Neural progenitor cell (in vitro differentiated cells): Measurements from ENCODE around the gene OAS2. TPM values are rescaled to one million over a fixed set of nuclear protein-coding genes. Genes with fewer than 3 reads are reported as not detected.
"Not testable (repeated sequence)": the region's sequence is repeated elsewhere in the genome, so short reads cannot be mapped to it uniquely, and the experiment has no call there.

Experiments used
- DNase-seq: peaks from one replicate; pipeline ENCODE4 v3.0.0-alpha.2; 2016; ENCODE audit warnings: low spot score
- H2AFZ ChIP-seq: fragments of 200-600 bp; sonication (generic); replicated peaks from 2 replicates; pipeline ENCODE4 v1.6.1; 2016; ENCODE audit warnings: antibody characterized with exemption
- H3F3A ChIP-seq: fragments of 200-600 bp; sonication (generic); 2 replicates; pipeline ENCODE4 v1.6.1; 2016; ENCODE audit warnings: antibody characterized with exemption, low read depth
- H3K27ac ChIP-seq: fragments of 200-600 bp; sonication (generic); 2 replicates; pipeline ENCODE4 v1.5.1; 2016; ENCODE audit warnings: mild to moderate bottlenecking
- H3K27me3 ChIP-seq: fragments of 200-600 bp; sonication (generic); 2 replicates; pipeline ENCODE4 v1.6.1; 2016; ENCODE audit warnings: mild to moderate bottlenecking, moderate library complexity
- H3K36me3 ChIP-seq: fragments of 200-600 bp; sonication (generic); 2 replicates; pipeline ENCODE4 v1.5.1; 2016
- H3K4me1 ChIP-seq: fragments of 200-600 bp; sonication (generic); 2 replicates; pipeline ENCODE4 v1.6.1; 2016; ENCODE audit warnings: mixed run types
- H3K4me2 ChIP-seq: fragments of 200-600 bp; sonication (generic); 2 replicates; pipeline ENCODE4 v1.6.1; 2016
- H3K4me3 ChIP-seq: fragments of 200-600 bp; sonication (generic); 2 replicates; pipeline ENCODE4 v1.5.1; 2016
- H3K79me2 ChIP-seq: fragments of 200-600 bp; sonication (generic); 2 replicates; pipeline ENCODE4 v1.6.1; 2016; ENCODE audit warnings: low read depth
- H3K9ac ChIP-seq: fragments of 200-600 bp; sonication (generic); 2 replicates; pipeline ENCODE4 v1.6.1; 2016
- H3K9me3 ChIP-seq: fragments of 200-600 bp; sonication (generic); 2 replicates; pipeline ENCODE4 v1.5.1; 2016; ENCODE audit warnings: low read depth
- H4K20me1 ChIP-seq: fragments of 200-600 bp; sonication (generic); 2 replicates; pipeline ENCODE4 v1.6.1; 2016; ENCODE audit warnings: low read depth
- H3K27ac Mint-ChIP-seq: 3 replicates; pipeline ENCODE4 v1.8.0; 2021; ENCODE audit warnings: mixed read lengths
- H3K27me3 Mint-ChIP-seq: 2 replicates; pipeline ENCODE4 v1.8.0; 2022; ENCODE audit warnings: low read depth, mild to moderate bottlenecking, inconsistent platforms, moderate library complexity, mixed read lengths; ENCODE audit not compliant: insufficient read depth
- H3K36me3 Mint-ChIP-seq: 3 replicates; pipeline ENCODE4 v1.8.0; 2021; ENCODE audit warnings: mixed read lengths
- H3K4me1 Mint-ChIP-seq: 3 replicates; pipeline ENCODE4 v1.8.0; 2021; ENCODE audit warnings: mixed read lengths
- H3K4me3 Mint-ChIP-seq: 3 replicates; pipeline ENCODE4 v1.8.0; 2021; ENCODE audit warnings: mild to moderate bottlenecking, moderate library complexity, mixed read lengths
- H3K9me3 Mint-ChIP-seq: 3 replicates; pipeline ENCODE4 v1.8.0; 2020; ENCODE audit warnings: mixed read lengths
- CTCF ChIP-seq: fragments of 200-600 bp; sonication (generic); IDR thresholded peaks from 2 replicates; pipeline ENCODE4 v1.5.1; 2017; ENCODE audit warnings: antibody characterized with exemption, mild to moderate bottlenecking
- EZH2 ChIP-seq: fragments of 200-600 bp; sonication (generic); IDR thresholded peaks from 2 replicates; pipeline ENCODE4 v1.6.1; 2017; ENCODE audit warnings: antibody characterized with exemption, mild to moderate bottlenecking, moderate library complexity
- EZH2phosphoT487 ChIP-seq: fragments of 200-600 bp; sonication (generic); IDR thresholded peaks from 2 replicates; pipeline ENCODE4 v1.6.1; 2017; ENCODE audit warnings: antibody characterized with exemption
- total RNA-seq: library from RNA; depleted of rRNA; stranded (reverse); fragments of >200 nt; gene quantifications from 2 replicates; pipeline ENCODE4 v1.2.3, GENCODE V29; 2015; ENCODE audit warnings: low replicate concordance

Gene OAS2
- total RNA-seq, 1 donor from 2014 or later, result not detected

GRCh38 chr12:112948806-112949205, 29.5 kb upstream of the OAS2 start:
- H3K4me2 ChIP-seq, result no peak overlapping the region
- H3K9ac ChIP-seq, result no peak overlapping the region
- H3K27ac ChIP-seq, result no peak overlapping the region
- no peak overlapping the region for H3K4me3 Mint-ChIP-seq
- H3K9me3 ChIP-seq, result no peaks in the 10 kb centered on the region
- no peaks in the 10 kb centered on the region for H3K36me3 Mint-ChIP-seq
- peaks cover 5% of the 10 kb centered on the region for H3K27me3 Mint-ChIP-seq
- H3K27me3 ChIP-seq, result no peaks in the 10 kb centered on the region
- no peaks in the 10 kb centered on the region for H3K4me1 Mint-ChIP-seq
- peaks cover 2% of the 10 kb centered on the region for H3K9me3 Mint-ChIP-seq
- no peaks in the 10 kb centered on the region for H3K36me3 ChIP-seq
- H3K27ac Mint-ChIP-seq, result no peak overlapping the region
- no peaks in the 10 kb centered on the region for H3F3A ChIP-seq
- no peaks in the 10 kb centered on the region for H3K79me2 ChIP-seq
- TF ChIP-seq CTCF (no peak), EZH2 (no peak), EZH2phosphoT487 (no peak)
- no peak overlapping the region for H3K4me3 ChIP-seq
- no peaks in the 10 kb centered on the region for H3K4me1 ChIP-seq
- DNase-seq, result no peak
- no peak overlapping the region for H2AFZ ChIP-seq
- H4K20me1 ChIP-seq, result no peaks in the 10 kb centered on the region

- Histone ChIP-seq H3K9me3 (no peaks in the 10 kb centered on the region), H2AFZ (no peak overlapping the region), H3K4me1 (no peaks in the 10 kb centered on the region), H3K4me2 (no peak overlapping the region), H4K20me1 (no peaks in the 10 kb centered on the region), H3F3A (no peaks in the 10 kb centered on the region), H3K4me3 (no peak overlapping the region), H3K9ac (no peak overlapping the region), H3K36me3 (no peaks in the 10 kb centered on the region), H3K79me2 (no peaks in the 10 kb centered on the region), H3K27ac (no peak overlapping the region), H3K27me3 (peaks cover 4% of the 10 kb centered on the region)
- H3K4me1 Mint-ChIP-seq, result no peaks in the 10 kb centered on the region
- H3K4me3 Mint-ChIP-seq, result no peak overlapping the region
- TF ChIP-seq EZH2phosphoT487, result no peak
- H3K36me3 Mint-ChIP-seq, result no peaks in the 10 kb centered on the region
- no peak overlapping the region for H3K27ac Mint-ChIP-seq
- DNase-seq, result no peak
- H3K9me3 Mint-ChIP-seq, result peaks cover 2% of the 10 kb centered on the region
- peaks cover 8% of the 10 kb centered on the region for H3K27me3 Mint-ChIP-seq
Observed at GRCh38 chr12:112950701-112951100, 27.6 kb upstream of the OAS2 start.

DNA sequence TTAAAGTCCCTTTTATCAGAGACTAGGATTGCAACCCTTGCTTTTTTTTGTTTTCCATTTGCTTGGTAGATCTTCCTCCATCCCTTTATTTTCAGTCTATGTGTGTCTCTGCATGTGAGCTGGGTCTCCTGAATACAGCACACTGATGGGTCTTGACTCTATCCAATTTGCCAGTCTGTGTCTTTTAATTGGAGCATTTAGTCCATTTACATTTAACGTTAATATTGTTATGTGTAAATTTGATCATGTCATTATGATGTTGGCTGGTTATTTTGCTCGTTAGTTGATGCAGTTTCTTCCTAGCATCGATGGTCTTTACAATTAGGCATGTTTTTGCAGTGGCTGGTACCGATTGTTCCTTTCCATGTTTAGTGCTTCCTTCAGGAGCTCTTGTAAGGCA, 21.2 kb upstream of the OAS2 start:
- not testable (repeated sequence) for H3K4me3 ChIP-seq, H3K4me2 ChIP-seq, H3K27ac ChIP-seq, H3K79me2 ChIP-seq, H4K20me1 ChIP-seq, H3K4me1 Mint-ChIP-seq, DNase-seq, H3F3A ChIP-seq, H3K27ac Mint-ChIP-seq, H3K4me3 Mint-ChIP-seq, H3K4me1 ChIP-seq, H3K9me3 ChIP-seq, H3K36me3 Mint-ChIP-seq, H3K9ac ChIP-seq, H3K36me3 ChIP-seq, H3K27me3 ChIP-seq, H2AFZ ChIP-seq
- Mint-ChIP-seq H3K9me3 (peaks cover 17% of the 10 kb centered on the region), H3K27me3 (peaks cover 10% of the 10 kb centered on the region)

- Histone ChIP-seq H3K4me2 (no peak overlapping the region), H3K9ac (no peak overlapping the region), H3K27ac (no peak overlapping the region), H3F3A (no peaks in the 10 kb centered on the region), H3K27me3 (no peaks in the 10 kb centered on the region), H2AFZ (no peak overlapping the region), H3K4me1 (no peaks in the 10 kb centered on the region), H4K20me1 (no peaks in the 10 kb centered on the region), H3K79me2 (no peaks in the 10 kb centered on the region), H3K4me3 (no peak overlapping the region), H3K9me3 (no peaks in the 10 kb centered on the region), H3K36me3 (no peaks in the 10 kb centered on the region)
- Mint-ChIP-seq H3K36me3 (no peaks in the 10 kb centered on the region), H3K4me1 (no peaks in the 10 kb centered on the region), H3K9me3 (peaks cover 15% of the 10 kb centered on the region), H3K27me3 (peaks cover 3% of the 10 kb centered on the region), H3K27ac (no peak overlapping the region), H3K4me3 (no peak overlapping the region)
- TF ChIP-seq EZH2, result no peak
- no peak for TF ChIP-seq EZH2phosphoT487
- no peak for TF ChIP-seq CTCF
- DNase-seq, result no peak
Observed at GRCh38 chr12:112961074-112961473, 17.2 kb upstream of the OAS2 start.
